ENCODE measurements around the gene AATF.

AATF gene

DNA sequence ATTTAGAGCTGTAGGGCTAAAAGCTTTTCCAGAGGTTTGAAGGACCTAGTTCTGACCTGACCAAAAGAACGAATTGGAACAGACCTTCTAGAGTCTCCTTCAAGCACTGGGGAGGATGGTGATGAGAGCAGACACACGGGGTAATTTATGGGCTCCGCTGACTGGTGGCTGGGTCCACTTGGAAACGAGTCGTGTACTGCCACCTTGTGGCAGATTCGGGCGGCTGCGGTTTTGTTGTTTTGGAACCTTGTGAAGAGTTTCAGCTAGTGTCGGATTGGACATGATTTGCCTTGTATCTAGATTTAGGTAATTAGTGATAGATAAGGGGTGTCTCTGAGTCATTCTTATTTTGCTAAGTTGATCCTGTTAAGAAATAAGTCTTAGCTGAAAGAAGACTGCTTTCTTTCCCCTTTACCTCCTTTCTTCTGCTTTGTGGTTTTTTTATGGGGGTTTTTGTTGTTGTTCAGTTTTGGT lies 98.9 kb downstream of the AATF start:
- Histone ChIP-seq H3K79me2 (ENCODE audit: low read length) (no peaks in the 10 kb centered on the region), H3K36me3 (replicated peaks; ENCODE audit: insufficient read depth, low read length) (no peaks in the 10 kb centered on the region; the same call in 1 of the 2 replicates), H3K27ac (ENCODE audit: low read length) (no peak overlapping the region), H3K9ac (ENCODE audit: low read length) (no peak overlapping the region), H3K9me3 (replicated peaks; ENCODE audit: insufficient read depth, low read length) (no peaks in the 10 kb centered on the region), H3K9me2 (replicated peaks; ENCODE audit: insufficient read depth, low read length) (no peaks in the 10 kb centered on the region), H2AFZ (ENCODE audit: low read length) (no peak overlapping the region), H3F3A (ENCODE audit: insufficient read depth, low read length) (no peaks in the 10 kb centered on the region), H3K4me2 (ENCODE audit: low read depth, low read length) (no peak overlapping the region), H3K4me3 (ENCODE audit: low read length) (no peak overlapping the region), H4K20me1 (ENCODE audit: insufficient read depth, low read length) (no peaks in the 10 kb centered on the region), H3K27me3 (replicated peaks; ENCODE audit: insufficient read depth, low read length) (no peaks in the 10 kb centered on the region), H3K4me1 (ENCODE audit: low read length) (no peaks in the 10 kb centered on the region)
- DNase-seq = peak; percentile 75
- no peak for TF ChIP-seq EZH2 (optimal IDR thresholded peaks at IDR 0.05; ENCODE audit: low read depth, low read length)
- TF ChIP-seq, protein P1, sequence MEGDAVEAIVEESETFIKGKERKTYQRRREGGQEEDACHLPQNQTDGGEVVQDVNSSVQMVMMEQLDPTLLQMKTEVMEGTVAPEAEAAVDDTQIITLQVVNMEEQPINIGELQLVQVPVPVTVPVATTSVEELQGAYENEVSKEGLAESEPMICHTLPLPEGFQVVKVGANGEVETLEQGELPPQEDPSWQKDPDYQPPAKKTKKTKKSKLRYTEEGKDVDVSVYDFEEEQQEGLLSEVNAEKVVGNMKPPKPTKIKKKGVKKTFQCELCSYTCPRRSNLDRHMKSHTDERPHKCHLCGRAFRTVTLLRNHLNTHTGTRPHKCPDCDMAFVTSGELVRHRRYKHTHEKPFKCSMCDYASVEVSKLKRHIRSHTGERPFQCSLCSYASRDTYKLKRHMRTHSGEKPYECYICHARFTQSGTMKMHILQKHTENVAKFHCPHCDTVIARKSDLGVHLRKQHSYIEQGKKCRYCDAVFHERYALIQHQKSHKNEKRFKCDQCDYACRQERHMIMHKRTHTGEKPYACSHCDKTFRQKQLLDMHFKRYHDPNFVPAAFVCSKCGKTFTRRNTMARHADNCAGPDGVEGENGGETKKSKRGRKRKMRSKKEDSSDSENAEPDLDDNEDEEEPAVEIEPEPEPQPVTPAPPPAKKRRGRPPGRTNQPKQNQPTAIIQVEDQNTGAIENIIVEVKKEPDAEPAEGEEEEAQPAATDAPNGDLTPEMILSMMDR (IDR thresholded peaks at IDR 0.05; ENCODE audit: low read length) = peak; percentile 90

DNA sequence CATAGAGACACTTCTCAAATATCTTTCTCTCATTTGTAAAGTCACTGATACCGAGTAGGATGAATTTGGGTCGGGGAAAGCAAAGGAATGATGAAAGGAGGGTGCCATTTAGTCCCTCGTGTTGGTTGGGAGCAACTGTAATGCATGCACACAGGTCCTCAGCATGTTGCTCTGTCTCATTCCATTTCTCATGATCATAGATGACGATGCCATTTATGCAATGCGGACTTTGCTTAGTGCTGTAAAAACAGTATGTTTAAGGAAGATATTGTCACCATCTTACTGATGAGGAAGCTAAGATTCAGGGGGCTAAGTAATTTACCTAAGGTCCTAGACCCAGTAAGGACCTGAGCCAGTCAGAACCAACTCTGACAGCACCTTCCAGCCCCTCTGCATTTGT lies 100.1 kb downstream of the AATF start:
- Histone ChIP-seq H3K9me2 (replicated peaks; ENCODE audit: insufficient read depth, low read length) (no peaks in the 10 kb centered on the region), H3K27me3 (replicated peaks; ENCODE audit: insufficient read depth, low read length) (no peaks in the 10 kb centered on the region), H4K20me1 (ENCODE audit: insufficient read depth, low read length) (no peaks in the 10 kb centered on the region), H2AFZ (ENCODE audit: low read length) (no peak overlapping the region), H3K9ac (ENCODE audit: low read length) (no peak overlapping the region), H3K4me3 (ENCODE audit: low read length) (no peak overlapping the region), H3K36me3 (replicated peaks; ENCODE audit: insufficient read depth, low read length) (no peaks in the 10 kb centered on the region; the same call in 1 of the 2 replicates), H3K4me2 (ENCODE audit: low read depth, low read length) (no peak overlapping the region), H3K27ac (ENCODE audit: low read length) (no peak overlapping the region), H3K4me1 (ENCODE audit: low read length) (no peaks in the 10 kb centered on the region), H3K9me3 (replicated peaks; ENCODE audit: insufficient read depth, low read length) (no peaks in the 10 kb centered on the region), H3F3A (ENCODE audit: insufficient read depth, low read length) (no peaks in the 10 kb centered on the region), H3K79me2 (ENCODE audit: low read length) (no peaks in the 10 kb centered on the region)
- TF ChIP-seq EZH2 (optimal IDR thresholded peaks at IDR 0.05; ENCODE audit: low read depth, low read length) (no peak), EZH2phosphoT487 (IDR thresholded peaks at IDR 0.05; ENCODE audit: low read length) (no peak)
- TF ChIP-seq, protein P1 (IDR thresholded peaks at IDR 0.05; ENCODE audit: low read length) = no peak
- no peak for DNase-seq

DNA sequence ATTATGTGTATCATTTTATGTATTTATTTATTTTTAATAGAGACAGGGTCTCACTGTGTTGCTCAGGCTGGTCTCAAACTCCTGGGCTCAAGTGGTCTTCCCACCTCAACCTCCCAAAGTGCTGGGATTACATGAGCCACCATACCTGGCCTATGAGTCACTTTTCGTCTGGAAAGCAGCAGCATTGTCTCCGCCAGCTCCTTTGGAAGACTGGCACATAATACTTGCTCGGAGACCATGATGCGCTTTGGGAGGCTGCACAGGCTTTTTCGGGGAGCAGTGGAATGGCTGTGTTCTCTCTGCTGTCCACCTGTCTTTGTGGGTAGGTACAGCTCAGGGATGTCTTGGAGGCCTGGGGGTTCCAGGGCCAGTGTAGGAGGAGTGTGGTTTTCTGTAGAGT lies 102.2 kb downstream of the AATF start:
- no peak overlapping the region for H3K9ac ChIP-seq (ENCODE audit: low read length)
- no peaks in the 10 kb centered on the region for H3K9me3 ChIP-seq (replicated peaks; ENCODE audit: insufficient read depth, low read length)
- no peak for TF ChIP-seq EZH2phosphoT487 (IDR thresholded peaks at IDR 0.05; ENCODE audit: low read length)
- TF ChIP-seq, protein P1 (IDR thresholded peaks at IDR 0.05; ENCODE audit: low read length) = no peak
- TF ChIP-seq EZH2 (optimal IDR thresholded peaks at IDR 0.05; ENCODE audit: low read depth, low read length) = no peak
- no peaks in the 10 kb centered on the region; the same call in 1 of the 2 replicates for H3K36me3 ChIP-seq (replicated peaks; ENCODE audit: insufficient read depth, low read length)
- no peak for DNase-seq
- no peaks in the 10 kb centered on the region for H3F3A ChIP-seq (ENCODE audit: insufficient read depth, low read length)
- H3K27me3 ChIP-seq (replicated peaks; ENCODE audit: insufficient read depth, low read length) = no peaks in the 10 kb centered on the region
- H3K4me3 ChIP-seq (ENCODE audit: low read length) = no peak overlapping the region
- H3K27ac ChIP-seq (ENCODE audit: low read length) = no peak overlapping the region
- H3K4me1 ChIP-seq (ENCODE audit: low read length) = no peaks in the 10 kb centered on the region
- no peaks in the 10 kb centered on the region for H4K20me1 ChIP-seq (ENCODE audit: insufficient read depth, low read length)
- H3K79me2 ChIP-seq (ENCODE audit: low read length) = no peaks in the 10 kb centered on the region
- H3K4me2 ChIP-seq (ENCODE audit: low read depth, low read length) = no peak overlapping the region
- H3K9me2 ChIP-seq (replicated peaks; ENCODE audit: insufficient read depth, low read length) = no peaks in the 10 kb centered on the region
- no peak overlapping the region for H2AFZ ChIP-seq (ENCODE audit: low read length)
